ENCODE data around the gene FBN2.

DNA sequence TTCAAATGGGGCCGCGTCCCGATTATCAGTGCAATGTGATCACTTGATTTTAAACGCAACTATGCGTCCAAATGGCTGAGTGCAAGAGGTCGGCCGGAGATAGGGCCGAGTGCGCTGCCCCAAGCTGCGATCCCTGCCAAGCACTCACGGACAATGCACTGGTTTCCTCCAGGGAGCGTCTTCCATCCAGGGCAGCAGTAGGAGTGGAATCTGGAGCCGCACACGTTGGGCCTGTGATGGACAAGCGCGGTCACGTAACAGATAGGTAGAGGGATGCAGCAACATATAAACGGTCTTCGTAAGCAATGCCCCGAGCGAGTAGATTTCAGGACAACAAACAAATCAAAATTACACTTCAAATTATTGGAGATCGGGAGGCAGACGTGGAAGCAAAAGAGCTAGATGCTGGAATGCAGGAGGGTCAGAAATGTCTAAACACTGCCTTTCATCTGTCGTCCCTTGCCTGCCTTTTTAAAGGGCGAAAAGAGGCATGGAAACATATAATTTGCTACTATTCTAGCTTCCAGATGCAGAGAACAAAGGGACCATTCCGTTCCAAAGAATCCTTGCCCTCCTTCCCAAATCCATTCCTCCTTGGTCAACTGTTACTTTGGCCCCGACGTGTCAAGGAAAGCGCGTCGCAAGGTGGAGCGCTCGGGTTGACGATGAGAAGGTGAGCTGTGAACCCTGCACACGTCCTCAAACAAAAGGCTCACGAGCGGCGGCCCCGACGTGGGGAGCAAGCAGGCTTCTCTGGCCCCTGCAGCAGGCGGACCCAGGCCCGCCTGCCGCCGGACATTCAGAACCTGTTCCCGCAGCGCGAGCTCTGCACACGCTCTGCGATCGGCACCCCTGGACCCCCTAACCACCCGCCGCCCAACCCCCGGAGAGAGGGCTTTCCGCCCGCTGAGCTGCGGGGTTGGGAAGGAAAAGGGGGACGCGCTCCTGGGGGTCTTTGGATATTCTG is 1.5 kb downstream of the FBN2 start:
- TF ChIP-seq CTCF (conservative IDR thresholded peaks at IDR 0.05; ENCODE audit: low read length) (no peak), EZH2phosphoT487 (IDR thresholded peaks at IDR 0.05; ENCODE audit: borderline replicate concordance) (no peak)

Data from Loucy (cell line).